ENCODE data around the gene TRIM63.
"Not testable (repeated sequence)": the region's sequence is repeated elsewhere in the genome, so short reads cannot be mapped to it uniquely, and the experiment has no call there.

Gene TRIM63

GRCh38 chr1:26067432-26067911 is at the start of gene TRIM63:
TSS of gene TRIM63 (minus strand) at chr1:26067630. CDS start at chr1:26067494, 136 bp downstream.
- DNase-seq = no peak

- DNase-seq = no peak
Observed at GRCh38 chr1:26114165-26114927, 46.9 kb upstream of the TRIM63 start.

- DNase-seq = no peak
Observed at GRCh38 chr1:26112407-26112775, 45.0 kb upstream of the TRIM63 start.

GRCh38 chr1:26111530-26112406 is 44.3 kb upstream of the TRIM63 start, which contains the start of gene PDIK1L:
TSS of gene PDIK1L (plus strand) at chr1:26111824. CDS start at chr1:26114309, 2,485 bp downstream.
- DNase-seq = peak; percentile 56 to 96 (median 88)

- DNase-seq = peak in 13 of 14 donors; percentile 61 to 84 (median 79)
Observed at GRCh38 chr1:26110731-26111529, 43.5 kb upstream of the TRIM63 start.

- no peak for DNase-seq
Observed at GRCh38 chr1:26109229-26110164, 42.1 kb upstream of the TRIM63 start.

GRCh38 chr1:26105226-26105548 is 37.8 kb upstream of the TRIM63 start:
- DNase-seq = not testable (repeated sequence)

- DNase-seq = no peak
Observed at GRCh38 chr1:26102526-26102925, 35.1 kb upstream of the TRIM63 start.

- no peak for DNase-seq
Observed at GRCh38 chr1:26102119-26102518, 34.7 kb upstream of the TRIM63 start.

GRCh38 chr1:26100204-26100603 is 32.8 kb upstream of the TRIM63 start:
- not testable (repeated sequence) for DNase-seq

- no peak for DNase-seq
Observed at GRCh38 chr1:26099780-26100179, 32.4 kb upstream of the TRIM63 start.

GRCh38 chr1:26098602-26099001 is 31.2 kb upstream of the TRIM63 start:
- no peak for DNase-seq

- no peak for DNase-seq
Observed at GRCh38 chr1:26097696-26098095, 30.3 kb upstream of the TRIM63 start.

GRCh38 chr1:26096471-26096870 is 29.0 kb upstream of the TRIM63 start:
- DNase-seq = peak in 8 of 14 donors; percentile 3 to 32 (median 12)

- peak in 5 of 14 donors; percentile 1 to 67 (median 2) for DNase-seq
Observed at GRCh38 chr1:26094677-26095383, 27.4 kb upstream of the TRIM63 start.

- no peak for DNase-seq
Observed at GRCh38 chr1:26094076-26094669, 26.7 kb upstream of the TRIM63 start.

GRCh38 chr1:26093569-26093968 is 26.1 kb upstream of the TRIM63 start:
- DNase-seq = not testable (repeated sequence)

GRCh38 chr1:26092422-26092821 is 25.0 kb upstream of the TRIM63 start:
- DNase-seq = no peak

GRCh38 chr1:26090893-26091292 is 23.5 kb upstream of the TRIM63 start:
- no peak for DNase-seq

GRCh38 chr1:26089125-26089524 is 21.7 kb upstream of the TRIM63 start:
- no peak for DNase-seq
